SK-N-SH (cell line): Measurements from ENCODE around the gene BMAL1. TPM values are rescaled to one million over a fixed set of nuclear protein-coding genes. Genes with fewer than 3 reads are reported as not detected.

Source experiments
- CTCF ChIA-PET: fragments of 300-600, 350-600 bp; formaldehyde crosslinking; extraction: SDS; loops from one replicate; lab custom pipeline; 2021; lab: Yijun Ruan, JAX
- POLR2A ChIA-PET: fragments of 350-600 bp; sonication (Branson Sonifier 250); formaldehyde crosslinking; extraction: SDS; loops from one replicate; lab custom pipeline; 2020; ENCODE audit warnings: antibody characterized with exemption, inconsistent platforms; lab: Yijun Ruan, JAX
- DNase-seq: peaks from one replicate; pipeline ENCODE4 v3.0.0; 2012
- H2AFZ ChIP-seq: fragments of 200-600 bp; sonication (generic); 2 replicates; pipeline ENCODE4 v1.8.1; 2016; ENCODE audit warnings: antibody characterized with exemption, mild to moderate bottlenecking, low read depth
- H3F3A ChIP-seq: fragments of 200-600 bp; sonication (generic); replicated peaks from 2 replicates; pipeline ENCODE3; 2016; ENCODE audit warnings: antibody characterized with exemption, mild to moderate bottlenecking; ENCODE audit not compliant: insufficient read depth
- H3K27ac ChIP-seq, 2 experiments: fragments of 200-500 bp in 1 of 2; fragments of 200-600 bp in 1 of 2; sonication (Bioruptor generic) in 1 of 2; sonication (generic), shearing (Covaris generic) in 1 of 2; 2 replicates each; pipeline versions ENCODE4 v1.5.1 to v1.6.1; 2014 to 2016; ENCODE audit warnings: low read depth in 2 of 2, inconsistent platforms in 1 of 2, low read length in 1 of 2, mild to moderate bottlenecking in 1 of 2, mixed read lengths in 1 of 2
- H3K27me3 ChIP-seq: fragments of 200-600 bp; sonication (generic), shearing (Covaris generic); 2 replicates; pipeline ENCODE4 v1.6.1; 2016; ENCODE audit warnings: mixed run types; ENCODE audit not compliant: insufficient read depth
- H3K36me3 ChIP-seq, 2 experiments: fragments of 200-500 bp in 1 of 2; fragments of 200-600 bp in 1 of 2; sonication (Bioruptor generic) in 1 of 2; sonication (generic) in 1 of 2; replicated peaks in 1 of 2; 2 replicates each; pipeline versions ENCODE3 to v1.5.1; 2014 to 2016; ENCODE audit warnings: low read length in 1 of 2, mild to moderate bottlenecking in 1 of 2; ENCODE audit not compliant: insufficient read depth in 2 of 2, control insufficient read depth in 1 of 2
- H3K4me1 ChIP-seq, 2 experiments: fragments of 200-500 bp in 1 of 2; fragments of 200-600 bp in 1 of 2; sonication (Bioruptor generic) in 1 of 2; sonication (generic), shearing (Covaris generic) in 1 of 2; 2 replicates each; pipeline versions ENCODE4 v1.5.1 to v1.6.1; 2014 to 2016; ENCODE audit warnings: low read depth in 1 of 2, low read length in 1 of 2, mixed run types in 1 of 2; ENCODE audit not compliant: insufficient read depth in 2 of 2, control insufficient read depth in 1 of 2
- H3K4me2 ChIP-seq: fragments of 200-600 bp; sonication (generic), shearing (Covaris generic); 2 replicates; pipeline ENCODE4 v1.6.1; 2017; ENCODE audit warnings: mixed run types
- H3K4me3 ChIP-seq, 2 experiments: fragments of 200-500 bp in 1 of 2; fragments of 200-600 bp in 1 of 2; sonication (Bioruptor generic) in 1 of 2; sonication (generic), shearing (Covaris generic) in 1 of 2; 2 replicates each; pipeline versions ENCODE4 v1.5.1 to v1.8.1; 2014 to 2016; ENCODE audit warnings: low read depth in 2 of 2, inconsistent platforms in 1 of 2, low read length in 1 of 2, mild to moderate bottlenecking in 1 of 2, mixed read lengths in 1 of 2, moderate library complexity in 1 of 2
- H3K79me2 ChIP-seq: fragments of 200-600 bp; sonication (generic); 2 replicates; pipeline ENCODE4 v1.8.1; 2017; ENCODE audit warnings: mild to moderate bottlenecking; ENCODE audit not compliant: insufficient read depth
- H3K9ac ChIP-seq: fragments of 200-600 bp; sonication (generic); 2 replicates; pipeline ENCODE4 v1.6.1; 2017; ENCODE audit warnings: mixed run types
- H3K9me2 ChIP-seq: fragments of 200-600 bp; sonication (generic); 2 replicates; pipeline ENCODE4 v1.6.1; 2017; ENCODE audit warnings: mixed run types
- H3K9me3 ChIP-seq: fragments of 200-600 bp; sonication (generic); 2 replicates; pipeline ENCODE4 v1.6.1; 2017; ENCODE audit warnings: mixed run types, mild to moderate bottlenecking, moderate library complexity
- H4K20me1 ChIP-seq: fragments of 200-600 bp; sonication (generic); 2 replicates; pipeline ENCODE4 v1.6.1; 2017; ENCODE audit warnings: mild to moderate bottlenecking, mixed run types; ENCODE audit not compliant: insufficient read depth
- CTCF ChIP-seq: fragments of 200-600 bp; sonication (generic); IDR thresholded peaks from 2 replicates; pipeline ENCODE4 v1.6.1; 2017; ENCODE audit warnings: antibody characterized with exemption, mild to moderate bottlenecking, moderate library complexity
- ELF1 ChIP-seq: IDR thresholded peaks from 2 replicates; pipeline ENCODE4 v1.4.0; 2012
- FOSL2 ChIP-seq: IDR thresholded peaks from 2 replicates; pipeline ENCODE4 v1.4.0; 2012; ENCODE audit warnings: low read depth, mild to moderate bottlenecking, moderate library complexity, borderline replicate concordance
- FOXM1 ChIP-seq: IDR thresholded peaks from 2 replicates; pipeline ENCODE4 v1.4.0; 2012; ENCODE audit warnings: low read depth, mild to moderate bottlenecking
- IRF3 ChIP-seq: fragments of 150-350 bp; IDR thresholded peaks from 2 replicates; pipeline ENCODE4 v1.6.1; 2016; ENCODE audit warnings: mild to moderate bottlenecking, low read depth, low read length
- NFIC ChIP-seq: IDR thresholded peaks from 2 replicates; pipeline ENCODE4 v1.4.0; 2012; ENCODE audit warnings: borderline replicate concordance
- RCOR1 ChIP-seq: fragments of 150-350 bp; IDR thresholded peaks from 2 replicates; pipeline ENCODE4 v1.6.1; 2017; ENCODE audit warnings: antibody characterized with exemption, low read length
- SIN3A ChIP-seq: IDR thresholded peaks from 2 replicates; pipeline ENCODE4 v1.6.1; 2012; ENCODE audit warnings: low read depth, mild to moderate bottlenecking, low read length, moderate library complexity, borderline replicate concordance
- TEAD4 ChIP-seq: IDR thresholded peaks from 2 replicates; pipeline ENCODE4 v1.4.0; 2012; ENCODE audit warnings: mild to moderate bottlenecking, borderline replicate concordance; ENCODE audit not compliant: insufficient read depth
- USF2 ChIP-seq: fragments of 150-350 bp; IDR thresholded peaks from 2 replicates; pipeline ENCODE4 v1.6.1; 2017; ENCODE audit warnings: antibody characterized with exemption, low read length, low read depth, borderline replicate concordance
- YY1 ChIP-seq: IDR thresholded peaks from 2 replicates; pipeline ENCODE4 v1.4.0; 2012; ENCODE audit warnings: low read depth, mild to moderate bottlenecking
- ZBTB33 ChIP-seq: IDR thresholded peaks from 2 replicates; pipeline ENCODE4 v1.4.0; 2012; ENCODE audit warnings: low read depth, borderline replicate concordance
- WGBS: methylation state at CpG from one replicate; pipeline ENCODE4 v1.1.6; 2017; ENCODE audit warnings: low lambda C conversion rate; 5-methylcytosine and 5-hydroxymethylcytosine counted together
- polyA plus RNA-seq, 3 experiments: library from polyadenylated mRNA; depleted of rRNA; stranded (reverse); fragments of >200 nt; gene quantifications; 2 replicates each; pipeline ENCODE4 v1.2.3, GENCODE V29; 2012

BMAL1 gene
- polyA plus RNA-seq, 1 of the 3 experiments (the other 2 are of a cell fraction), result 6.5 TPM

GRCh38 chr11:13313005-13313819, 35.6 kb downstream of the BMAL1 start:
- TF ChIP-seq RCOR1 (no peak), TEAD4 (no peak), FOXM1 (no peak), ELF1 (no peak), USF2 (no peak), ZBTB33 (no peak), NFIC (no peak), YY1 (no peak), SIN3A (no peak), CTCF (no peak), IRF3 (no peak), FOSL2 (no peak)
- peaks cover 8% of the 10 kb centered on the region; the same call in 1 of the 2 replicates for H3K79me2 ChIP-seq
- DNase-seq, result no peak
- no peaks in the 10 kb centered on the region for H3K9me2 ChIP-seq
- no peaks in the 10 kb centered on the region for H4K20me1 ChIP-seq
- peaks cover 6 to 29% of the 10 kb centered on the region in 2 experiments; a peak in 3 of 4 replicates for H3K4me1 ChIP-seq
- H3K4me3 ChIP-seq, result no peak overlapping the region
- no peaks in the 10 kb centered on the region for H3K36me3 ChIP-seq
- no peak overlapping the region for H3K4me2 ChIP-seq
- no peaks in the 10 kb centered on the region for H3K9me3 ChIP-seq
- ChIA-PET POLR2A (no interaction called here), CTCF (interaction anchor here (1.3 to 2.0 kb wide), 3 partner anchors 11 to 71 kb away, joined by 4 to 10 read pairs (median 4); no protein-coding TSS in a partner anchor)
- H3K9ac ChIP-seq, result no peak overlapping the region
- no peaks in the 10 kb centered on the region for H3K27me3 ChIP-seq
- no peak overlapping the region for H2AFZ ChIP-seq
- no peak overlapping the region for H3K27ac ChIP-seq
- H3F3A ChIP-seq, result no peaks in the 10 kb centered on the region
- 93% methylated on average over 16 of the region's 16 CpGs for WGBS
